NCI-H2107 (cell line): ENCODE results near the gene DMD.

Experiments used
- DNase-seq: peaks from one replicate; lab custom pipeline; 2025; lab: John Stamatoyannopoulos, UW

Gene DMD

DNA sequence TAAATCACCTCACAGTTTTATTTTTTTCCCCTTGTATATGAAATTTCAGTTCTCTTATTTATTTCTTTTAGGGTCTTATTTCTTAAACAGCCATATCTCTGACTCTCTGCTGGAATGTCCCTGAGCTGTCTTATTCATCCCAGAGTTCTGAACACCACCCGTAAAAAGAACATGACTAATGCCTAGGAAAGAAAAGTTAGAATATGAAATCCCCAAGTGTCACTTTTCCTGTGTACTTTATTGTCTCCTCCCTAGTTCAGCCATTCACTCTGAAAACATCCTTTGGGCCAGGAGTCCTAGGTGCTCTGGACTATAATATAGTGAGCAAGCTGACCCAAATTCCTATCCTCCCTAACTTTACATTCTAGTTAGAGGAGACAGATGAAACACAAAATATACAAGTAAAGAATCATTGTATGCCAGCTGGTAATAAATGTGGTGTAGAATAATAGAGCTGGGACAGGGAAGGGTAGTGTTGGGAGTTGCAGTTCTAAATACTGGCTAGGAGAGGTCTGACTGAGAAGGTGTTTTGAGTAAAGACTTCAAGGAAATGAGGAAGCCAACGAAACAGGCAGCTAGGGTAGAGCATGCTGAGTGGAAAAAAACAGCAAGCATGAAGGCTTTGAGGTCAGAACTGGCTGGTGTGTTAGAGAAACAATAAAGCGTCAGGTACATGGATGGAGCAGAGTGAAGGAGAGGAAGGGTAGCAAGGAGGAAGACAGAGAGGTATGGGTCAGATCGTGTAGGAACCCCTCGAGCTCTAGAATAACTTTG, 2098.9 kb downstream of the DMD start:
- no peak for DNase-seq

DNA sequence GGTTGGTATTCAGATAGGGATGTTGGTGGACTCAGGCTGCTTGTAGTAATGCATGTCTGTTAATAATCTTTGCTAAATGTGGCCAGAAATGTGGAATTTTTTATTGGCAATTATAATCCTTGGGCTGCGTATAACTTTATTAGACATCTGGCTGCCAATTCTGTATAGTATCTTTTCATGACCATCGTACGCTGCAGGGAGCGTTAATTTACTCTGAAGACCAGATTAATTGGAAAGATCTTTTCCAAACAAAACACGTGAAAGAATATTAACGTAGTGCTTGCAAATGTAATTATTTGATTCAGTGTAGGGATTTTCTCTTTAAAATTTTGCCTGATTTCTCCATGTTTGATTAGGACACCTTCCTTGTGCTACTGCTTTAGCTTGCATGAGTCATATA, 2100.7 kb downstream of the DMD start:
- DNase-seq: no peak

DNA sequence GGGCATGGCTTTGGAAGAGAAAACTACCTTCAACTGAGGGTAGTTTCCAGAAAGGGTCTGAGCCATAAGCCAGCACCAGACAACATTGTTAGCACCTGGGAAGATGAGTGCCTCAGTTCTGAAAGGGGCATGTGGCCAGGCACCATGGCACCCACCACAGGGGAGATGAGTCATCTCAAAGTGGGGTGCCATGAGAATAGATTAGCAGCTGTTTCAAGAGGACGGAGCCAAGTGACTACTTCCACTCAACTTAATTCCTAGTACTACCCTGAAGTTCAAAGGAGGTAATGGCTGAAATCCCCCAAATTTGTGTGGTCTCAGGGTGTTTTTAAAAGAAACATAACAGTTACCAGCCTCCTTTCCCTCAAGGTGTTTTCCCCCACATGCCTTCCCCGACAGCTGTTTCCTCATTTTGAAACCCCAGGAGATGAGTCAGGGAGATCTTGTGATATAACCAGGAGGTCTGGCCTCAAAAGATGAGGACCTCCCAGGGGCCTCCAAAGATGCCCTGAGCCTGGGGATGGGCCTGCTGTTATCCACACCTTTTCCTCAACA, 2111.7 kb downstream of the DMD start:
- no peak for DNase-seq

DNA sequence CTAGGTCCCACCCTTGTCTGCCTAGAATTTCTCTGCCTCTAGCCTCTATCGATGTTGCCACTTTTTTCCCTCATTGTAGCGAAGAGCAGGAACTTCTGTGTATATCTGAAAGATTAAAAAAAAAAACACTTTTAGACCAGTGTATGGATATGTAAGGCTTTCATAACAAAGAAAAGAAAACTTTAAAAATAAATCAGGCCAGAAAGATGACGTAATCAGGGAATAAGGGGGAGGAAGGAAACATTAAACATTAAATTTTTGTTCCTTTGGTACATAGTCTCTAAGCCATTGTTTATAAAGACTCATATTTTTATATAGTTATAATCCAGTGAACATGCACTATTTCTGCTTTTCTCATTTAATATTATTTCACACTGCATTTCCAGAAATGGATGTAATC, 2113.3 kb downstream of the DMD start:
- no peak for DNase-seq

DNA sequence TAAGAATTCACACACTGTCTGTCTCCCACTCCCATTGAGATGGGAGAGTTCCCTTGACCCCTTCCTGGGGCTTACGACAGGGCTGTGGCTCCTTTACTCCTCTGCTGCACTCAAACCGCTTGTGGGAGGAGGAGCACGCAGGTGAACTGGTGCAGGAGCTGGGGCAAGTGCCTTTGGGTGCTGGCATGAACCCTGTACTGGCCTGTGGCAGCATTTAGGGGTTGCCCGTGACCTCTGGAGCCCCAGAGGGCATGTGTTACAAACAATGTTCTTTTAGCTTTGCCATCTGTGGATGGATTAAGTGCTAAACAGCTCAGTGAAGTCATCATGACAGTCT, 2117.7 kb downstream of the DMD start:
- DNase-seq: no peak

DNA sequence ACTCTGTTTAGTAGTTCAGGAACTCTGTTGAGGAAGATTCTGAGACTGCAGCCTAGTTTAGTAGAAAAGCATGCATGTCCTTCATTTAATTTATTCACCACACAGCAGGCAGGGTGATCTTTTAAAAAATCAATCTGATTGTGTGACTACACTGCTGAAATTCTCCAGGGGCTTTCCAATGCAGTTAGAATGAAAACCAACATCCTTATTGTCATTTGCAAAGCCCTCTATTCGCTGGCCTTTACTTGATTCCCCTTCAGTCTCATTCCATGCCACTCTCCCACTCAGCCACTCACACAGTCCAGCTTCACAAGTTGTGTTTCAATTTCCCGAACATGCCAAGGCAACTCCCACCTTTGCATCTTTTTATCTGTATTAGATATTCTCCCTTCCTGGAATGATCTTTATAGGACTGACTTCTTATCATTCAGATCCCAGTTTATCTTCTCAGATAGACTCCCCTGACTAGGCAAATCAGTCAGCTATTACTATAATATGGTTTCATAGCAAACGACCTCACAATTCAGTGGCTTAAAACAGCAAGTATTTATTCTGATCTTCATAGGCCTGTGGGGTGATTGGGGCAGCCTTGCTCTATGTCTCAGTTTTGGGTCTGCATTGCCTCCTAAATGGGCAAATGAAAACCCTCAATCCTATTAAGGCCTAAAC, 2118.2 kb downstream of the DMD start:
- no peak for DNase-seq

DNA sequence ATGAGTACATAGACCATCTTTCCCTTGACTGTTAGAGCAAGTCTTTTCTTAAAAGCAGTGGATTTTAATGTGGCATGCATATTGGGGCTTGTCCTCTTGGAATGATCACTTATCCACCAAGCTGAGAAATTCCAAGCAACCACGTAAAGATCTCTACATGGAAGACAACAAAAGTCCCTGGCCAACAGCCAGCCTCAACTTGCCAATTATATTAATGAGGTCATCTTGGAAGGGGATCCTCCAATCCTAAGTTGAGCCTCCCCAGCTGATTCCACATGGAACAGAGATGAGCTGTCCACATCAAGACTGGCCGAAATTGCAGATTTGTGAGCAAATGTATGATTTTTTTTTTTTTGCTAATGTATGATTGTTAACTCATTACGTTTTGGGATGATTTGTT, 2118.9 kb downstream of the DMD start:
- no peak for DNase-seq

DNA sequence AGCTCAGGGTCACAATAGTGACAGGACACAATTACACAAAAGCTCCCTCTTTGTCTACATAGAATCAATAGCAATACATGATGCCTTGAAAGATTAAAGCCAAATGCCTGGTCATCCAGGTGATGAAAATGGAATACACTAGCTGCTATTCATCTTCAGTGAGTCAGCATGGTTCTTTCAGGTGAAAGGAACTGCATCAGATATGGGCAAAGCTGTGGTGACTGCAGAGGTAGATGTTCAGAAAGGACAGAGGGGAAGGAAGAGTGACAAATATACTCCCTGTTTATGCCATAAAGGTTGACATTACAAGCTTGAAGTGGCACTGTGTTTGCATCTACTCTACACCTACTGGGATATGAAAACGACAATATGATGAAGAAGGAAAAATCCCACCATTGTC, 2119.5 kb downstream of the DMD start:
- no peak for DNase-seq

DNA sequence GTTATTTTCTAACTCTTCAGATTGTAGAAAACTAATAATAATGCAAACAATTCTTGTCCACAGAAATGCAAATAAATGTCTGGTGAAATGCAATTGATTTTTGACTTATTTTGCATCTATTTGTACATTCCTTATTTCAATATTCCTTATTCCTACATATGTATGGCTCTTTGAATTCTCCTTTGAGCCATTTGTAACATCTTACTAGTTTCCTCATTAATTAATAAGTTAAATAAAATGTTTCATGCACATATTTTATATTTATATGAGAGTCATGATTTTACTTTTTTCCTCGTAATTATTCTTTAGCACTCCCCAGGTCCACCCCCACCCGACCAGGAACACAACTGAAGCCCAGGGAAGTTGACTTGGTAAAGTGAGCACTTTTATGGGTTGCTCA, 2136.8 kb downstream of the DMD start:
- no peak for DNase-seq

DNA sequence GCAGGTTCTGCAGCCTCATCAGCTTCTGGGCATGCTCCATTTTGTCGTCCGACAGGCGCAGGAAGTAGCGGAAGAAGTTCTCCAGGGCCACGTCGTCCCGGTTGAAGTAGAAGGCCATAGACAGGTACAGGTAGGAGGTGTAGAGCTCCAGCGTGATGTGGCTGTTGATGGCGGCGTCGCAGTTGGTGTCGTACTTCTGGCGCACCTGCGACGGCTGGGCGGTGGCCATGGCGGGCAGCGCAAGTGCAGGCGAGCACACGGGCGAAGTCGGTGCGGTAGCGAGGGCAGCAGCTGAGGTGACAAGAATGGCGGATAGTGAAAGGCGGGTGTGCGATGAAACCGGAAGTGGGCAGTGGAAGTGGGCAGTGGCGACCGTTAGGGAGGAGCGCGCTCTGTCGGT, 2139.6 kb downstream of the DMD start, which contains the start of gene FTHL17:
Gene FTHL17, minus strand, starts transcription at position 317 of the 400 bp plus-strand sequence. Its CDS starts 88 bp downstream, at position 229.
- DNase-seq: no peak

DNA sequence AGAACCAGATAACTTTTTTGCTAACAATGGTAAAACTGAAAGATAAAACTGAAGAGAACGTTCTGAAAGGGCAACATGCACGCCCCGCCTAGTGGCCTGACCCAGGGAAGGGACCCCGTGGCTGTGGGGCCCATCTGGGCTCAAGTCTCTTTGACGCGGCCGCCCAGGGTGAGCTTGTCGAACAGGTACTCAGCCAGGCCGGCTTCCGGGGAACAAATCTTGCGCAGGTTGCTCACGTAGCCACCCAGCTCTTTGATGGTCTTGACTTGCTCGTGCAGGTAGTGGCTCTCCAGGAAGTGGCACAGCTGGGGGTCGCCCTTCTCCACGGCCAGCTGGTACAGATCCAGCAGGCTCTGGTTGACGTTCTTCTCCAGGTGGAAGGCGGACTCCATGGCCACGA, 2140.1 kb downstream of the DMD start:
- DNase-seq: no peak

DNA sequence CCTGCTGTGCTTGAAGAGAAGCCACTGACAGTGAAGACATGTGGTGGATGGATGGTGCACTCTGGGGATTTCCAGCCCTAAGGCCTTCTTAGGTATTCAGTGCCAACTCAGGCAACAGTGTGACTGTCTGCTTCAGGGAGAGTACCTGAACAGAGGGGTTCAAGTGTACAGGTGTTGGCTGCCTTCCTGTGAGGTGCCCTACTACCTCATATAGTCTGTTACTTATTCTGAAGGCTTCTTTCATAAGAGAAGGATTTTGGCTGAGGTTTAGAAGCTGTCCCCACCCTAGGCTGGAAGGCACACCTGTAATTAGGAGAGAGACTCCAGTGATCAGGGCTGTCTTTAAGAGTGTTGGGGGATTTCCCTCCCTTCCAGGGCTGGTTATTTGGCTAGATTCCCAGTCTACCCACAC, 2141.3 kb downstream of the DMD start:
- no peak for DNase-seq
